H9 (cell line): ENCODE results near the gene PLRG1. TPM values are rescaled to one million over a fixed set of nuclear protein-coding genes. Genes with fewer than 3 reads are reported as not detected.

ENCODE experiments used
- DNase-seq: peaks from one replicate; pipeline ENCODE4 v3.0.0-alpha.2; 2017
- H2AFZ ChIP-seq: one replicate; pipeline ENCODE4 v1.6.1; 2013; ENCODE audit warnings: mild to moderate bottlenecking, low read length, control low read depth, moderate library complexity
- H2AK5ac ChIP-seq: 2 replicates; pipeline ENCODE4 v1.6.1; 2013; ENCODE audit warnings: low read length, control low read depth, mixed read lengths; ENCODE audit not compliant: insufficient read length
- H2BK120ac ChIP-seq: one replicate; pipeline ENCODE4 v1.6.1; 2013; ENCODE audit warnings: low read depth, mild to moderate bottlenecking, low read length, control low read depth, inconsistent platforms; ENCODE audit not compliant: poor library complexity, severe bottlenecking
- H2BK12ac ChIP-seq: 2 replicates; pipeline ENCODE4 v1.6.1; 2013; ENCODE audit warnings: low read length, control low read depth, mixed read lengths, low read depth; ENCODE audit not compliant: insufficient read length
- H2BK15ac ChIP-seq: 2 replicates; pipeline ENCODE4 v1.6.1; 2013; ENCODE audit warnings: low read depth, low read length, control low read depth
- H2BK20ac ChIP-seq: one replicate; pipeline ENCODE4 v1.6.1; 2013; ENCODE audit warnings: low read depth, mild to moderate bottlenecking, low read length, control low read depth, inconsistent platforms; ENCODE audit not compliant: poor library complexity, severe bottlenecking
- H2BK5ac ChIP-seq: 2 replicates; pipeline ENCODE4 v1.6.1; 2013; ENCODE audit warnings: low read length, control low read depth, mixed read lengths; ENCODE audit not compliant: insufficient read length
- H3K14ac ChIP-seq: 2 replicates; pipeline ENCODE4 v1.6.1; 2013; ENCODE audit warnings: low read length, control low read depth; ENCODE audit not compliant: insufficient read depth
- H3K18ac ChIP-seq: 2 replicates; pipeline ENCODE4 v1.6.1; 2013; ENCODE audit warnings: low read depth, mild to moderate bottlenecking, mixed read lengths, low read length, control low read depth; ENCODE audit not compliant: insufficient read length
- H3K23ac ChIP-seq: 2 replicates; pipeline ENCODE4 v1.6.1; 2013; ENCODE audit warnings: low read length, control low read depth, mixed read lengths, low read depth; ENCODE audit not compliant: insufficient read length
- H3K23me2 ChIP-seq: 2 replicates; pipeline ENCODE4 v1.6.1; 2013; ENCODE audit warnings: low read depth, mild to moderate bottlenecking, mixed read lengths, low read length, control low read depth; ENCODE audit not compliant: insufficient read length, poor library complexity, severe bottlenecking
- H3K27ac ChIP-seq: 2 replicates; pipeline ENCODE4 v1.5.1; 2013; ENCODE audit warnings: low read length, control low read depth, mixed read lengths, low read depth; ENCODE audit not compliant: insufficient read length
- H3K27me3 ChIP-seq: 2 replicates; pipeline ENCODE4 v1.6.1; 2013; ENCODE audit warnings: low read length, control low read depth, inconsistent platforms; ENCODE audit not compliant: insufficient read depth
- H3K4ac ChIP-seq: 2 replicates; pipeline ENCODE4 v1.6.1; 2013; ENCODE audit warnings: low read depth, mild to moderate bottlenecking, control low read depth, inconsistent platforms, low read length, moderate library complexity
- H3K4me1 ChIP-seq: 2 replicates; pipeline ENCODE4 v1.6.1; 2013; ENCODE audit warnings: low read length, control low read depth, inconsistent platforms; ENCODE audit not compliant: insufficient read depth
- H3K4me2 ChIP-seq: 2 replicates; pipeline ENCODE4 v1.6.1; 2013; ENCODE audit warnings: low read length, control low read depth, mixed read lengths; ENCODE audit not compliant: insufficient read length, insufficient read depth
- H3K56ac ChIP-seq: 2 replicates; pipeline ENCODE4 v1.6.1; 2013; ENCODE audit warnings: low read depth, mild to moderate bottlenecking, mixed read lengths, low read length, control low read depth; ENCODE audit not compliant: insufficient read length
- H3K79me1 ChIP-seq: 2 replicates; pipeline ENCODE4 v1.6.1; 2013; ENCODE audit warnings: low read depth, mild to moderate bottlenecking, moderate library complexity, low read length, control low read depth, inconsistent platforms; ENCODE audit not compliant: insufficient read depth, poor library complexity, severe bottlenecking
- H3K79me2 ChIP-seq: 2 replicates; pipeline ENCODE4 v1.6.1; 2013; ENCODE audit warnings: low read length, control low read depth, inconsistent platforms; ENCODE audit not compliant: insufficient read depth
- H3K9ac ChIP-seq: 2 replicates; pipeline ENCODE4 v1.6.1; 2013; ENCODE audit warnings: low read length, control low read depth, mixed read lengths; ENCODE audit not compliant: insufficient read length; ENCODE audit errors: extremely low read depth
- H3K9me3 ChIP-seq: one replicate; pipeline ENCODE4 v1.6.1; 2013; ENCODE audit warnings: low read depth, low read length, inconsistent platforms; ENCODE audit not compliant: control insufficient read depth
- H3T11ph ChIP-seq: one replicate; pipeline ENCODE4 v1.6.1; 2013; ENCODE audit warnings: mild to moderate bottlenecking, low read length, control low read depth, inconsistent platforms
- H4K20me1 ChIP-seq: one replicate; pipeline ENCODE4 v1.6.1; 2013; ENCODE audit not compliant: control insufficient read depth, insufficient read length, insufficient read depth
- H4K5ac ChIP-seq: 2 replicates; pipeline ENCODE4 v1.6.1; 2013; ENCODE audit warnings: low read depth, mild to moderate bottlenecking, mixed read lengths, low read length, control low read depth; ENCODE audit not compliant: insufficient read length
- H4K8ac ChIP-seq: replicated peaks from 2 replicates; pipeline ENCODE4 v1.6.1; 2013; ENCODE audit warnings: low read length, control low read depth, mixed read lengths, low read depth; ENCODE audit not compliant: insufficient read length
- H4K91ac ChIP-seq: 2 replicates; pipeline ENCODE4 v1.6.1; 2013; ENCODE audit warnings: low read depth, mild to moderate bottlenecking, moderate library complexity, mixed read lengths, low read length, control low read depth; ENCODE audit not compliant: insufficient read length
- H3K27ac Mint-ChIP-seq, 3 experiments: 2 replicates in 2 of 3; 3 replicates in 1 of 3; pipeline ENCODE4 v1.8.0; 2020 to 2021; ENCODE audit warnings: mixed read lengths in 3 of 3, mild to moderate bottlenecking in 1 of 3, moderate library complexity in 1 of 3
- H3K27me3 Mint-ChIP-seq: 2 replicates; pipeline ENCODE4 v1.8.0; 2021; ENCODE audit warnings: low read depth, mild to moderate bottlenecking, moderate library complexity, mixed read lengths
- H3K36me3 Mint-ChIP-seq, 3 experiments: 2 replicates in 2 of 3; 3 replicates in 1 of 3; pipeline ENCODE4 v1.8.0; 2020 to 2021; ENCODE audit warnings: low read depth in 3 of 3, mixed read lengths in 3 of 3; ENCODE audit not compliant: insufficient read depth in 1 of 3
- H3K4me1 Mint-ChIP-seq, 2 experiments: 2 replicates each; pipeline ENCODE4 v1.8.0; 2020; ENCODE audit warnings: mixed read lengths in 2 of 2
- H3K4me3 Mint-ChIP-seq, 2 experiments: 2 replicates in 1 of 2; 3 replicates in 1 of 2; pipeline ENCODE4 v1.8.0; 2020 to 2021; ENCODE audit warnings: mild to moderate bottlenecking in 2 of 2, mixed read lengths in 2 of 2, moderate library complexity in 1 of 2
- H3K9me3 Mint-ChIP-seq, 2 experiments: 2 replicates in 1 of 2; 3 replicates in 1 of 2; pipeline ENCODE4 v1.8.0; 2020; ENCODE audit warnings: mild to moderate bottlenecking in 2 of 2, mixed read lengths in 2 of 2, moderate library complexity in 1 of 2
- CTCF ChIP-seq: fragments of 200-600 bp; sonication (generic); conservative IDR thresholded peaks from 3 replicates; pipeline ENCODE4 v1.8.0; 2021; ENCODE audit warnings: antibody characterized with exemption, mild to moderate bottlenecking
- WGBS: extraction: QIAGEN DNeasy Blood & Tissue Kit; methylation state at CpG from one replicate; pipeline ENCODE4 v1.1.7; 2013; ENCODE audit warnings: missing lambda C conversion rate, low lambda C conversion rate, mixed read lengths; ENCODE audit not compliant: insufficient read length; ENCODE audit errors: extremely low coverage; 5-methylcytosine and 5-hydroxymethylcytosine counted together
- total RNA-seq: library from RNA; stranded (reverse); gene quantifications from 2 replicates; pipeline ENCODE4 v1.2.1, GENCODE V29; 2021

The PLRG1 gene
- total RNA-seq, 1 experiment from 2014 or later: 113 TPM

- H3K4me1 Mint-ChIP-seq: no peaks in the 10 kb centered on the region
- H3K27ac Mint-ChIP-seq: no peak overlapping the region
- no peaks in the 10 kb centered on the region for H3K27me3 Mint-ChIP-seq
- Histone ChIP-seq H3K23me2 (no peaks in the 10 kb centered on the region), H4K8ac (no peak overlapping the region), H3K79me2 (no peaks in the 10 kb centered on the region), H4K5ac (no peak overlapping the region), H3K4me2 (no peak overlapping the region), H2BK120ac (no peak overlapping the region), H2BK5ac (no peak overlapping the region), H2AFZ (no peak overlapping the region), H3K23ac (no peak overlapping the region), H3K56ac (no peak overlapping the region), H3K27me3 (no peaks in the 10 kb centered on the region), H3K18ac (no peak overlapping the region), H3K9ac (no peak overlapping the region), H2BK20ac (no peak overlapping the region), H3K4ac (no peak overlapping the region), H3K14ac (no peak overlapping the region), H2AK5ac (no peak overlapping the region), H3K4me1 (no peaks in the 10 kb centered on the region), H4K91ac (no peak overlapping the region), H3K79me1 (no peaks in the 10 kb centered on the region), H3K9me3 (no peaks in the 10 kb centered on the region), H4K20me1 (no peaks in the 10 kb centered on the region), H2BK15ac (no peak overlapping the region), H3T11ph (no peak overlapping the region), H2BK12ac (no peak overlapping the region), H3K27ac (no peak overlapping the region)
- H3K9me3 Mint-ChIP-seq: no peaks in the 10 kb centered on the region; a peak in 1 of 5 replicates
- no CpG with 5 or more reads among the region's 4 CpGs for WGBS
- no peak for DNase-seq
- no peak overlapping the region for H3K4me3 Mint-ChIP-seq
- no peak for TF ChIP-seq CTCF
- peaks cover 35 to 80% (median 71%) of the 10 kb centered on the region in 3 experiments; a peak in 6 of 7 replicates for H3K36me3 Mint-ChIP-seq
Measured at GRCh38 chr4:154542271-154542879, 7.8 kb downstream of the PLRG1 start.
